Measurements from ENCODE around the gene CST1. TPM values are rescaled to one million over a fixed set of nuclear protein-coding genes. Genes with fewer than 3 reads are reported as not detected.
"Not testable (repeated sequence)": the region's sequence is repeated elsewhere in the genome, so short reads cannot be mapped to it uniquely, and the experiment has no call there.

CST1 gene, protein sequence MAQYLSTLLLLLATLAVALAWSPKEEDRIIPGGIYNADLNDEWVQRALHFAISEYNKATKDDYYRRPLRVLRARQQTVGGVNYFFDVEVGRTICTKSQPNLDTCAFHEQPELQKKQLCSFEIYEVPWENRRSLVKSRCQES
- 47.2 TPM for polyA plus RNA-seq (2013, experiment 1 of 2)
- 107 TPM for polyA plus RNA-seq (2013, experiment 2 of 2)

GRCh38 chr20:23750786-23751185 lies at the start of gene CST1:
TSS of gene CST1 (minus strand) at chr20:23750935. CDS start at chr20:23750866, 69 bp downstream.
- WGBS, result 40% methylated on average over 3 of the region's 3 CpGs

DNA sequence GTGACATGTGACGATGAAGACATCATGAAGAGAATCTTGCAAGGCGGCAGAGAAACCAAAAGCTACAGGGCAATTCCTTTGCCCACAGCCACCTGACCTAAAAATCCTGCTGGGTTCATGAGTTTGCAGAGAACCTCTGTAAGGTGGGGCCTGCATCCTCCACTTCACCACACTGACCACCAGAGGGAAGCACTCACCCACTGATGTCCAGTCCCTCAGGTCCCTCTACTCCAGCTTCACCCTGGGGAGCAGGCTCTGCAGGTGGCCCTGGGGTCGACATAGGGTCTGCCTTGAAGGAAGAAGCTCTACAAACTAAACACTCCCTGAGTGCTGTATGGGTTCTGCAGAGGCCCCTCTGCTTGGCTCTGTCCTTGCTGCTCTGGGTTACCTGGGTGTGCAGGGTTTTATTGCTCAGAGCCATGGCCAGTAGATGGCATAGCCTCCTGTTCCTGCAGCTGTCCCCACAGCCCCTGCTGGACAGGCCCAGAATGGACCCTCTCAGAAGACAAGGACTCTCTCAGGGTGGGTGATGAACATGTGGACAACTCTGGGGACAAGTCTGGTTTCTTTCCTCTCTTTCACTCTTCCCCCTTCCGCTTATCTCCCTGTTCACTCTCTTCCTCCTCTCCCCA lies 48.6 kb upstream of the CST1 start:
- not testable (repeated sequence) for H3K4me3 ChIP-seq (ENCODE audit: low read length); H3K27ac ChIP-seq (ENCODE audit: low read depth, low read length); H3K9ac ChIP-seq (ENCODE audit: low read depth, low read length); H3K36me3 ChIP-seq (ENCODE audit: insufficient read depth, low read length); H3K27me3 ChIP-seq (ENCODE audit: insufficient read depth, low read length); H3K4me1 ChIP-seq (ENCODE audit: insufficient read depth, low read length); H3K9me3 ChIP-seq (ENCODE audit: insufficient read depth, low read depth, low read length)
- WGBS, result 54% methylated on average over 4 of the region's 4 CpGs

More at GRCh38 chr20:23750786-23751185, at the start of gene CST1:
- H3K9me3 ChIP-seq (ENCODE audit: insufficient read depth, low read depth, low read length); H3K9ac ChIP-seq (ENCODE audit: low read depth, low read length); H3K36me3 ChIP-seq (ENCODE audit: insufficient read depth, low read length); H3K4me1 ChIP-seq (ENCODE audit: insufficient read depth, low read length); H3K4me3 ChIP-seq (ENCODE audit: low read length); H3K27ac ChIP-seq (ENCODE audit: low read depth, low read length): not testable (repeated sequence)
- peaks cover 47% of the 10 kb centered on the region for H3K27me3 ChIP-seq (ENCODE audit: insufficient read depth, low read length)

- no peak overlapping the region for H3K4me3 ChIP-seq (ENCODE audit: low read length)
- no peak overlapping the region for H3K9ac ChIP-seq (ENCODE audit: low read depth, low read length)
- no peaks in the 10 kb centered on the region for H3K4me1 ChIP-seq (ENCODE audit: insufficient read depth, low read length)
- WGBS, result 100% methylated on average over 3 of the region's 3 CpGs
- no peaks in the 10 kb centered on the region for H3K9me3 ChIP-seq (ENCODE audit: insufficient read depth, low read depth, low read length)
- no peaks in the 10 kb centered on the region for H3K27me3 ChIP-seq (ENCODE audit: insufficient read depth, low read length)
- no peaks in the 10 kb centered on the region for H3K36me3 ChIP-seq (ENCODE audit: insufficient read depth, low read length)
- no peak overlapping the region for H3K27ac ChIP-seq (ENCODE audit: low read depth, low read length)
These were observed 44.8 kb upstream of the CST1 start for GRCh38 chr20:23795526-23795925.

DNA sequence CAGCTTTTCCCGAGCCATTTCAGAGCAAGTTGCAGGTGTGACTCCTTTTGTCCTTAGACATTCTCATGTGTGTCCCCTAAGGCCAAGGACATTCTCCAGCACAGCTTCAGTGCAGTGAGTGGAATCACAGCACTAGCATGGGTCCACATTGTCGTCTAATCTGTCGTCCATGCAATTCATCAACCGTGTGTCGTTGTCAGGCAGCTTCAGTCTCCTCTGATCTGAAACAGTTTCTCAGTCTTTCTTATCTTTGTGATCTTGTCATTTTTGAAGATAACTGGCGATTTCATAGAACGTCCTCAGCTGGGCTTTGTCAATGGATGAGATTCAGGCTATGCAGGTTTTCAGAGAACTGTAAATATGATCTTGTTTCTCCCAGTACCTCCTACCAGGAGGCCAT lies 44.1 kb upstream of the CST1 start:
- H3K9ac ChIP-seq (ENCODE audit: low read depth, low read length), result no peak overlapping the region
- H3K4me3 ChIP-seq (ENCODE audit: low read length), result no peak overlapping the region
- H3K27ac ChIP-seq (ENCODE audit: low read depth, low read length), result no peak overlapping the region
- H3K27me3 ChIP-seq (ENCODE audit: insufficient read depth, low read length), result no peaks in the 10 kb centered on the region
- 73% methylated on average over 7 of the region's 7 CpGs for WGBS
- no peaks in the 10 kb centered on the region for H3K36me3 ChIP-seq (ENCODE audit: insufficient read depth, low read length)
- no peaks in the 10 kb centered on the region for H3K4me1 ChIP-seq (ENCODE audit: insufficient read depth, low read length)
- no peaks in the 10 kb centered on the region for H3K9me3 ChIP-seq (ENCODE audit: insufficient read depth, low read depth, low read length)

- Histone ChIP-seq H3K9me3 (ENCODE audit: insufficient read depth, low read depth, low read length) (no peaks in the 10 kb centered on the region), H3K4me1 (ENCODE audit: insufficient read depth, low read length) (no peaks in the 10 kb centered on the region), H3K27ac (ENCODE audit: low read depth, low read length) (no peak overlapping the region), H3K27me3 (ENCODE audit: insufficient read depth, low read length) (no peaks in the 10 kb centered on the region), H3K4me3 (ENCODE audit: low read length) (no peak overlapping the region), H3K36me3 (ENCODE audit: insufficient read depth, low read length) (no peaks in the 10 kb centered on the region), H3K9ac (ENCODE audit: low read depth, low read length) (no peak overlapping the region)
- 95% methylated on average over 5 of the region's 7 CpGs for WGBS
These were observed 43.3 kb upstream of the CST1 start for GRCh38 chr20:23794065-23794464.

GRCh38 chr20:23783447-23783846 lies 32.7 kb upstream of the CST1 start:
- H3K9me3 ChIP-seq (ENCODE audit: insufficient read depth, low read depth, low read length), result no peaks in the 10 kb centered on the region
- H3K9ac ChIP-seq (ENCODE audit: low read depth, low read length), result no peak overlapping the region
- H3K27ac ChIP-seq (ENCODE audit: low read depth, low read length), result no peak overlapping the region
- H3K4me1 ChIP-seq (ENCODE audit: insufficient read depth, low read length), result no peaks in the 10 kb centered on the region
- no peaks in the 10 kb centered on the region for H3K27me3 ChIP-seq (ENCODE audit: insufficient read depth, low read length)
- H3K4me3 ChIP-seq (ENCODE audit: low read length), result no peak overlapping the region
- 95% methylated on average over 1 of the region's 1 CpG for WGBS
- no peaks in the 10 kb centered on the region for H3K36me3 ChIP-seq (ENCODE audit: insufficient read depth, low read length)

DNA sequence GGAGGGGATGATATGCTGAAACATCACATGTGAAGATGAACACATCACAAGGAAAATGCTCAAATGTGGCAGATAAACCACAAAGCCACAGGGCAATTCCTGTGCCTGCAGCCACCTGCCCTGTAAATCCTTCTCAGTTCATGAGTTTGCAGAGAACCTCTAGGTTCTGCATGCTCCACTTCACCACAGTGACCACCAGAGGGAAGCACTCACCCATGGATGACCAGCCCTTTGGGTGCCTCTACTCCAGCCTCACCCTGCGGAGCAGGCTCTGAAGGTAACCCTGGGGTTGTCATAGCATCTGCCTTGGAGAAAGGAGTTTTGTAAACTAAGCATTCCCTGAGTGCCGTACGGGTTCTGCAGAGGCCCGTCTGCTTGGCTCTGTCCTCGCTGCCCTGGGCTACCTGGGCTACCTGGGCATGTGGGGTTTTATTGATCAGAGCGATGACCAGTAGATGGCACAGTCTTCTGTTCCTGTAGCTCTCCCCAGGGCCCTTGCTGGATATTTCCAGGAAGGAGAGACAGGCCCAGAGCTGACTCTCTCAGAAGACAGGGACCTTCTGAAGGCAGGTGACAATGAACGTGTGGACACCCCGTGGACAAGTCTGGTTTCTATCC lies 31.7 kb upstream of the CST1 start:
- H3K27ac ChIP-seq (ENCODE audit: low read depth, low read length), result no peak overlapping the region
- no peak overlapping the region for H3K9ac ChIP-seq (ENCODE audit: low read depth, low read length)
- H3K4me3 ChIP-seq (ENCODE audit: low read length), result no peak overlapping the region
- H3K27me3 ChIP-seq (ENCODE audit: insufficient read depth, low read length), result no peaks in the 10 kb centered on the region
- 68% methylated on average over 8 of the region's 8 CpGs for WGBS
- H3K9me3 ChIP-seq (ENCODE audit: insufficient read depth, low read depth, low read length), result no peaks in the 10 kb centered on the region
- H3K4me1 ChIP-seq (ENCODE audit: insufficient read depth, low read length), result no peaks in the 10 kb centered on the region
- H3K36me3 ChIP-seq (ENCODE audit: insufficient read depth, low read length), result no peaks in the 10 kb centered on the region

- H3K9me3 ChIP-seq (ENCODE audit: insufficient read depth, low read depth, low read length); H3K4me1 ChIP-seq (ENCODE audit: insufficient read depth, low read length); H3K27me3 ChIP-seq (ENCODE audit: insufficient read depth, low read length); H3K27ac ChIP-seq (ENCODE audit: low read depth, low read length); H3K36me3 ChIP-seq (ENCODE audit: insufficient read depth, low read length); H3K9ac ChIP-seq (ENCODE audit: low read depth, low read length); H3K4me3 ChIP-seq (ENCODE audit: low read length): not testable (repeated sequence)
These were observed 27.9 kb upstream of the CST1 start for GRCh38 chr20:23778676-23779075.

DNA sequence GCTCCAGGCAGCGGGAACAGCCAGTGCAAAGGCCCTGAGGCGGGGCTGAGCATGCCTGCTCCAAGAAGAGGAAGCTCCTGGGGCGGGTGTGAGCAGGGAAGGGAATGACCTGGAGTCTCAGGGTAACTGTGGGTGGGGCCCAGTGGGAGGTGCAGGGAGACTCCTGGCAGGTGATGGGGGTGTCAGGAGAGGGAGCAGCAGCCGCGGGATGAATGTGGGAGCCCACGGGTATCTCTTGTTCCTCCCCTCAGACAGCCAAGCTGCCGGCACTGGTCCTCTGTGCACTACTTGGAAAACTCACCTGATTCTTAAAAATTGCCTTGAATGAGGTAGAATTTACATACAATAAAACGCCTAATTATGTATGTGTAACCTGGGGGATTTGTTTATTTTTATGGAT lies 26.6 kb upstream of the CST1 start:
- H3K9ac ChIP-seq (ENCODE audit: low read depth, low read length); H3K36me3 ChIP-seq (ENCODE audit: insufficient read depth, low read length); H3K4me3 ChIP-seq (ENCODE audit: low read length); H3K4me1 ChIP-seq (ENCODE audit: insufficient read depth, low read length); H3K9me3 ChIP-seq (ENCODE audit: insufficient read depth, low read depth, low read length); H3K27me3 ChIP-seq (ENCODE audit: insufficient read depth, low read length); H3K27ac ChIP-seq (ENCODE audit: low read depth, low read length): not testable (repeated sequence)
- 93% methylated on average over 7 of the region's 8 CpGs for whole genome bisulfite sequencing

GRCh38 chr20:23776067-23776771 lies 25.5 kb upstream of the CST1 start:
- 44% methylated on average over 11 of the region's 14 CpGs for WGBS
- Histone ChIP-seq H3K9me3 (ENCODE audit: insufficient read depth, low read depth, low read length) (no peaks in the 10 kb centered on the region), H3K27me3 (ENCODE audit: insufficient read depth, low read length) (peaks cover 9% of the 10 kb centered on the region; the same call in 1 of the 2 replicates), H3K36me3 (ENCODE audit: insufficient read depth, low read length) (no peaks in the 10 kb centered on the region), H3K9ac (ENCODE audit: low read depth, low read length) (no peak overlapping the region), H3K4me1 (ENCODE audit: insufficient read depth, low read length) (0 out of 2 replicates have a peak, but pooled peaks cover 4% of the 10 kb centered on the region), H3K27ac (ENCODE audit: low read depth, low read length) (no peak overlapping the region), H3K4me3 (ENCODE audit: low read length) (no peak overlapping the region)

GRCh38 chr20:23774081-23774480 lies 23.3 kb upstream of the CST1 start:
- H3K4me1 ChIP-seq (ENCODE audit: insufficient read depth, low read length), result 0 out of 2 replicates have a peak, but pooled peaks cover 4% of the 10 kb centered on the region
- no peaks in the 10 kb centered on the region for H3K36me3 ChIP-seq (ENCODE audit: insufficient read depth, low read length)
- H3K27ac ChIP-seq (ENCODE audit: low read depth, low read length), result no peak overlapping the region
- H3K9ac ChIP-seq (ENCODE audit: low read depth, low read length), result no peak overlapping the region
- 92% methylated on average over 7 of the region's 7 CpGs for WGBS
- H3K27me3 ChIP-seq (ENCODE audit: insufficient read depth, low read length), result peaks cover 10% of the 10 kb centered on the region; the same call in 1 of the 2 replicates
- H3K9me3 ChIP-seq (ENCODE audit: insufficient read depth, low read depth, low read length), result no peaks in the 10 kb centered on the region
- H3K4me3 ChIP-seq (ENCODE audit: low read length), result no peak overlapping the region
